Right atrium auricular region (tissue), 2 donors: ENCODE results near the gene TP53I11. TPM values are rescaled to one million over a fixed set of nuclear protein-coding genes. Genes with fewer than 3 reads are reported as not detected.

Source experiments
- DNase-seq: peaks from one replicate; pipeline ENCODE4 v3.0.0-alpha.2; 2019; ENCODE audit warnings: low spot score
- H3K27ac ChIP-seq, 2 donors: fragments of 200-600 bp; sonication (generic); 1 replicate in 1 of 2; 2 replicates in 1 of 2; pipeline ENCODE4 v1.5.1; 2016 to 2019
- H3K27me3 ChIP-seq, 2 donors: fragments of 200-600 bp; sonication (generic); one replicate each; pipeline versions ENCODE4 v1.5.1 to v1.6.0; 2017 to 2019
- H3K36me3 ChIP-seq: fragments of 200-600 bp; sonication (generic); one replicate; pipeline ENCODE4 v1.5.1; 2016
- H3K4me1 ChIP-seq, 2 donors: fragments of 200-600 bp; sonication (generic); one replicate each; pipeline versions ENCODE4 v1.5.1 to v1.6.0; 2017 to 2019
- H3K4me3 ChIP-seq, 2 donors: fragments of 200-600 bp; sonication (generic); 1 replicate in 1 of 2; 2 replicates in 1 of 2; pipeline ENCODE4 v1.5.1; 2017 to 2019; ENCODE audit warnings: mild to moderate bottlenecking in 1 of 2, moderate library complexity in 1 of 2
- H3K9me3 ChIP-seq, 2 donors: fragments of 200-600 bp; sonication (generic); one replicate each; pipeline ENCODE4 v1.5.1; 2019
- CTCF ChIP-seq, 2 donors: fragments of 200-600 bp; sonication (generic); IDR thresholded peaks; one replicate each; pipeline ENCODE4 v1.5.1; 2019; ENCODE audit warnings: antibody characterized with exemption in 2 of 2
- total RNA-seq, 2 donors: library from RNA; depleted of rRNA; stranded (reverse); fragments of >200 nt; gene quantifications; one replicate each; pipeline ENCODE4 v1.1.0, GENCODE V29; 2016

The TP53I11 gene
- total RNA-seq, 2 donors from 2014 or later, result 46.7 to 89.0 TPM

- H3K27ac ChIP-seq, result no peak overlapping the region
- no peak for TF ChIP-seq CTCF (IDR thresholded peaks at IDR 0.05)
- peaks cover 3% of the 10 kb centered on the region for H3K36me3 ChIP-seq
- no peaks in the 10 kb centered on the region for H3K27me3 ChIP-seq
- DNase-seq, result no peak
- H3K4me3 ChIP-seq, result no peak overlapping the region
- H3K4me1 ChIP-seq, result peaks cover 0 to 7% of the 10 kb centered on the region in 2 donors
- no peaks in the 10 kb centered on the region for H3K9me3 ChIP-seq
Measured at GRCh38 chr11:44904261-44905020, 46.2 kb downstream of the TP53I11 start.

- no peak for DNase-seq
Measured at GRCh38 chr11:44903518-44903917, 47.2 kb downstream of the TP53I11 start.

GRCh38 chr11:44903035-44903434 lies 47.6 kb downstream of the TP53I11 start:
- no peak for TF ChIP-seq CTCF (IDR thresholded peaks at IDR 0.05)
- H3K4me3 ChIP-seq, result no peak overlapping the region
- H3K36me3 ChIP-seq, result peaks cover 16% of the 10 kb centered on the region
- H3K27ac ChIP-seq, result no peak overlapping the region
- no peaks in the 10 kb centered on the region for H3K9me3 ChIP-seq
- peaks cover 0 to 7% of the 10 kb centered on the region in 2 donors for H3K4me1 ChIP-seq
- no peaks in the 10 kb centered on the region for H3K27me3 ChIP-seq
- DNase-seq, result no peak

More at GRCh38 chr11:44903518-44903917, 47.2 kb downstream of the TP53I11 start:
- TF ChIP-seq CTCF (IDR thresholded peaks at IDR 0.05), result no peak
- H3K4me1 ChIP-seq, result peaks cover 0 to 7% of the 10 kb centered on the region in 2 donors
- no peaks in the 10 kb centered on the region for H3K27me3 ChIP-seq
- H3K36me3 ChIP-seq, result peaks cover 12% of the 10 kb centered on the region
- no peak overlapping the region for H3K4me3 ChIP-seq
- no peak overlapping the region for H3K27ac ChIP-seq
- H3K9me3 ChIP-seq, result no peaks in the 10 kb centered on the region

GRCh38 chr11:44901786-44902185 lies 48.9 kb downstream of the TP53I11 start:
- peaks cover 0 to 7% of the 10 kb centered on the region in 2 donors for H3K4me1 ChIP-seq
- no peak overlapping the region for H3K27ac ChIP-seq
- no peak overlapping the region for H3K4me3 ChIP-seq
- no peak for TF ChIP-seq CTCF (IDR thresholded peaks at IDR 0.05)
- peaks cover 16% of the 10 kb centered on the region for H3K36me3 ChIP-seq
- H3K9me3 ChIP-seq, result no peaks in the 10 kb centered on the region
- H3K27me3 ChIP-seq, result no peaks in the 10 kb centered on the region
- no peak for DNase-seq

- no peak for TF ChIP-seq CTCF (IDR thresholded peaks at IDR 0.05)
- peaks cover 0 to 7% of the 10 kb centered on the region in 2 donors for H3K4me1 ChIP-seq
Measured at GRCh38 chr11:44901120-44901633, 49.5 kb downstream of the TP53I11 start.

More at GRCh38 chr11:44901120-44901633, 49.5 kb downstream of the TP53I11 start:
- no peaks in the 10 kb centered on the region for H3K27me3 ChIP-seq
- no peaks in the 10 kb centered on the region for H3K9me3 ChIP-seq
- no peak for DNase-seq
- no peak overlapping the region for H3K4me3 ChIP-seq
- H3K36me3 ChIP-seq, result peaks cover 16% of the 10 kb centered on the region
- no peak overlapping the region for H3K27ac ChIP-seq
